Suppressor macrophage treated with lipopolysaccharide for 1 hour (primary cell): Measurements from ENCODE around the gene TSPYL6.
A peak's percentile ranks its signal among the peaks of the same experiment; 100 is the strongest.

Experiments used
- DNase-seq, 3 donors: peaks; one replicate each; pipeline ENCODE4 v3.0.0-alpha.2; 2020 to 2022

Gene TSPYL6

DNA sequence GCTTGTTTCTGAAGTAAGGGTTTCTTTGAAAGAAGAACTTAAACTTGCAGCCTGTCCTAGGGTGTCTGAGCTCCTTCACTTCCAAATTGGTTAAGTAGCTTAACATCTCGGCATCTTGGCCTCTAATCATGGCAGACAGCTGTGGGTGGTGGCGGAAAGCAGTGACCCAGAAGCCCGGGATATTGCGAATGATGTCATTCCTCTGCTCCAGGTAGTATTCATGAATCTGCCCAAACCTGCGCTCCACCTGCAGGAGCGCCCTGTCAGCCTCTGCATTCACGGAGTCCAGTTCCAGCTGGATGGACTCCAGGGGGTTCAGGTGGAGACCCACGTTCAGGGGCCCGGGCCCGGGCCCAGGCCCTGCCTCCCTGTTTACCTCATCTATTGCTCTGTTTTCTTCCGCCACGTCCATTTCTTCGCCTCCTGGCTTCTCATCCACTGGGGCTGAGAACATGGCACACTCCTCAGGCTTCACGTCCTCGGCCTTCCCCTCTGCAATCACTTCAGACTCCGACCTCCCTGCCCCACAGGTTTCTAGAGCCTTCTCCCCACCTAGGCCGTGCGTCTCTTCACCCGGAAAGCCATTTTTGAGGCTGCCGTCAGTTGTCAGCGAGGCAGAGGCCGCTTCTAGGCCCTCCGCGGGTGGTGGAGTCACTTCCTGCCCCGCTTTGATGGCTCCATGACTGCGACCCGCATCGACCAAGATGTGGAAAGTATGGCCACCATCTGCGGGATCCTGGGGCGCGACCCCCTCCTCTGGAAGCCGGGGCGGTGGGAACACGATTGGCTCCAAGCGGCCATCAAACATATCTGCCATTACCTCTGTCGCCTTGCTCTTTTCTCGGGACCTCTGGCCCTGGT is 569 bp downstream of the TSPYL6 start:
- no peak for DNase-seq

GRCh38 chr2:54254180-54254579 is 1.8 kb downstream of the TSPYL6 start:
- DNase-seq: no peak

DNA sequence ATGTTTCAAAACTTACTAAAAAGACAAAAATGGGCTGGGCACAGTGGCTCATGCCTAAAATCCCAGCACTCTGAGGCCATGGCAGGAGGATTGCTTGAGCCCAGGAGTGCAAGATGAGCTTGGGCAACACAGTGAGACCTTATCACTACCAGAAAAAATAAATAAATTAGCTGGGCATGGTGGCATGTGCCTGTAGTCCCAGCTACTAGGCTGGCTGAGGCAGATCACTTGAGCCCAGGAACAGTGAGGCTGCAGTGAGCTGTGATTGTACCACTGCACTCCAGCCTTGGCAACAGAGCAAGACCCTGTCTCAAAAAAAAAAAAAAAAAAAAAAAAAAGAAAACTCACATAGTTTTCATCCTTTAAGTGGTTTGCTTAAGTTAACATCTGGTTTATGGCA is 6.4 kb downstream of the TSPYL6 start:
- no peak for DNase-seq

GRCh38 chr2:54247115-54247514 is 8.9 kb downstream of the TSPYL6 start:
- DNase-seq: no peak

DNA sequence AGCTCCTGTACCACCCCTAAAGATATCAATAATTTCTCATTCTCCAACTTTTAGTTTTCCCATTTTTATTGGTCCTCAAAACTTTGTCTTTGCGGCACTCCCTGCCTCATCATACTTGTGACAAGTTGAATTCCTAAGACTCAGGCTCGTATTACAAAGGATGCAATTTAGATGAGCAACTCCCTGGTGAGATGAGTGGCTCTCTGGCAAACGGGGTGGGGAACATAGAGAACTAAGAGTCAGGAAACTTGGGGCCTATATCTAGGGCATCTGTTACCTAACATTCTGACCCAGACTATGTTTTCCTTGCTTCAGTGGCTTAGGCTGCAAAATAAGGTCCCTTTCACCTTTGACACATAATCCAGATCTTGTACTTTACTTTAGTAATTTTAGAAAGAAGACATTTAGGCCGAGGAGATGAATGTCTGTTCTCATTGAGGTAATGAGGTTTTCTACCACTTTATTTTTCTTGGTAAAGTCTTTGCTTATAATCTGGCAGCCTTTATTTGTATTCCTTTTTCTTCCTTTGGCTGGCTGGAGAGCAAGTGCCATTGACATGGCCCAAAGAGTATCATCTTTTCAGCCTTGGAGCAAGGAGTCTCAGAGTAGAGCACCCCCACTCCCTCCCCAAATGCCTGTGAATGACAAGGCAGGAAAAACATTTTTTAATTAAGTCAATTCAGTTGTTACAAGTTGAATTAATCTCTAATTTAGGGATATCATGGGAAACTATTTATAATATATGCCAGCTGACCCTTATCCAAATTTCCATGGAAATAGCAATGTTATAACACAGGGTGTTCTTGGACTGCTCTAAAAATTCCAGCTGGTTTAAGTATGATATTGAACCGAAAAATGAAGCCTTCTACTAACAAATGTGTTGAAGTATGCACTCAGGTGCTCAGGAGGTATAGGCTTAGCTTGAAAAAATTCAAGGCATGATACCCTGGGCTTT is 15.2 kb downstream of the TSPYL6 start:
- no peak for DNase-seq

DNA sequence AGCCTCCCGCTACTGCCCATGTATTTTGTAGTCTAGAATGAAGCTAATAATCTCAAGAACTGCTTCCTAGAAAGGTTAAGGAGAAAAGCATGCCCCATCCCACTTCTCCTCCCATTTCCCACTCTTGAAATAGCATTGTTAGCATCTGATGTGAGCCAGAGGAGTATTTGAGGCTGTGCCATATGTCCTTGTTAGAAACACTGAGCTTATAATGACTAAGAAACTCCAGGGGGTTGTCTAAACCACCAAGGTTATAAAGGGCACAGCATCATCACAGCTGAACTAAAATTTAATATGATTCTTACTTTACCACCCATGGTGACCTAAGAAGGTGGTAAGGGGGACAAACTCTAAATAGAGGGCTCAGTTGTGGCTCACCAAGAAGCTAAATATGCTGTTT is 16.6 kb downstream of the TSPYL6 start:
- DNase-seq: no peak

GRCh38 chr2:54237428-54237827 is 18.6 kb downstream of the TSPYL6 start:
- DNase-seq: no peak

GRCh38 chr2:54233832-54234649 is 22.0 kb downstream of the TSPYL6 start:
- no peak for DNase-seq

DNA sequence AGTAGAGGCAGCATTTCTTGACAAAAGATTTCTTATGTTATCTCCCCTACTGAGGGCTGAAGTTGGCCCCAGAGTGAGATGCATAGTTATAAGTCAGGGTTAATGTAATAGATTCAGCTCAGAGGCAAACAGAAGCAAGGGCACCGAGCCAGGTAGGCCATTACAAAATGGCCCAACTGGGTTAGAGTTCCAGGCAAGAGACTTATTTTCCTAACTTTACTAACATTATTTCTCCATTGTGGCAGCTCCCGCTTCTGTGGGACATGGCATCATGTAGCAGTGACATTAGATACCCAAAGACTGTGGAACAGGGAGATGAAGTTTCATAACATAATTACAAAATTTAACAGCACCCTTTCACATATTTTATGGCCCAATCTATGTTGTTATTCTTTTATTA is 27.1 kb downstream of the TSPYL6 start:
- DNase-seq: no peak

DNA sequence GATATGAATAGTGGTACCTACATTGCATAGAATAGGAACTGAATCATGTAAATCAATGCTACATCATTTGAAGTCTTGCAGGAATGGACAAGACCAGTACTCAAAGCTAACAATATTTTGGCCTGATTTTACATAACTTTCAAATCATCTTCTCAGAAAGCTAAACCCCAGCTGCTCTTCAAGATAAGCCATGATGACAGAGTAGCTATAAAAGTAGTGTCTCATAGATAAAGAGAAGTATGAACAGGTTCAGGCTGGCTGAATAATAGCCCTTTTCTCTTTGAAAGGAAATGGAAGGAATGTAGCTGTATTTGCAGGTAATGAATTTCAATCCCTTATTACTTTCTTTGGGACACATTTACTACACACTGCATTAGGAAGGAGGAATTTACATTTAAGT is 28.2 kb downstream of the TSPYL6 start:
- no peak for DNase-seq

DNA sequence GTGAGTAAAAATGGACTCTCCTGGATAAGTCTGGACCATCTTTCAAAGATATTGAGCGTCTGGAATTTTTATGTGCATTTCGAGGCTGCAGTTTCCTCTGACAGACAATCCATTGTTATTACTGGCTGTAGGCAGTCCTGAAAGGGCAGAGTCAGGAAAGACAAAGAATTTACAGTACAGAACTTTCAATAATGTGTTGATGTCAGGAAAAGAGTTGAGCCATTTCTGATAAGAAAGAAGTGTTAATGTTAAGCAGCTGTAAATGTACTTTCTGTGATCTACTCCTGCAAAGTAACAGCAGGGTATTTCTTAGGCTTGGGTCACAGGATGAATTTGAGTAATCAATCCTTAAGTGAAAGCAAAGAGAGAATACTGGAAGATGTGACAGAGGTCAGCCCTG is 29.8 kb downstream of the TSPYL6 start:
- DNase-seq: no peak

DNA sequence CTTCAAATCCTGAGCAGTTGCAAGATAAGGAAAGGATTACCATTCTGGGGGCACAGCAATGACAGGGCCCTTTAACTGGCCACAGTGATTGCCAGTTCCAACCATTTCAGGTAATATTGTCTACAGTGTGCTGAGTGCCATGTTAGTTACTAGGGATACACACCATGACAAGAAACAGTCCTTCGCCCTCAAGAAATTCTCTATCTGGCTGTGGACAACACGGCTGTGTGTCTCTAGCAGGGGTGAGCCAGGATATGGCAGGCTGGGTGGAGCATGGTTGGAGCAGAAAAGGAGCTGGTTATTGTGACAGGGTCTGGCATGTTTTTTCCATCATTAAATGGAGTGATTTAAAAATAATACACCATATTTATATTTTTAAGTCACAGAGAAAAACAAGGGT is 31.0 kb downstream of the TSPYL6 start:
- no peak for DNase-seq

DNA sequence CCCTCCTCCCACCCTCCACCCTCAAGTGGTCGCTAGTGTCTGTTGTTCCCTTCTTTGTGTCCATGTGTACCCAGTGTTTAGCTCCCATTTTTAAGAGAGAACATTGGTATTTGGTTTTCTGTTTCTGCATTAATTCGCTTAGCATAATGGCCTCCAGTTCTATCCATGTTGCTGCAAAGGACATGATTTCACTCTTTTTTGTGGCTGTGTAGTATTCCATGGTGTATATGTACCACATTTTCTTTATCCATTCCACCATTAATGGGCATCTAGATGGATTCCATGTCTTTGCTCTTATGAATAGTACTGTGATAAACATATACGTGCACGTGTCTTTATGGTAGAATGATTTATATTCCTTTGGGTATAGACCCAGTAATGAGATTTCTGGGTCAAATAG is 42.9 kb downstream of the TSPYL6 start:
- no peak for DNase-seq

GRCh38 chr2:54212456-54212855 is 43.6 kb downstream of the TSPYL6 start:
- DNase-seq: no peak

GRCh38 chr2:54209379-54209778 is 46.6 kb downstream of the TSPYL6 start:
- no peak for DNase-seq

DNA sequence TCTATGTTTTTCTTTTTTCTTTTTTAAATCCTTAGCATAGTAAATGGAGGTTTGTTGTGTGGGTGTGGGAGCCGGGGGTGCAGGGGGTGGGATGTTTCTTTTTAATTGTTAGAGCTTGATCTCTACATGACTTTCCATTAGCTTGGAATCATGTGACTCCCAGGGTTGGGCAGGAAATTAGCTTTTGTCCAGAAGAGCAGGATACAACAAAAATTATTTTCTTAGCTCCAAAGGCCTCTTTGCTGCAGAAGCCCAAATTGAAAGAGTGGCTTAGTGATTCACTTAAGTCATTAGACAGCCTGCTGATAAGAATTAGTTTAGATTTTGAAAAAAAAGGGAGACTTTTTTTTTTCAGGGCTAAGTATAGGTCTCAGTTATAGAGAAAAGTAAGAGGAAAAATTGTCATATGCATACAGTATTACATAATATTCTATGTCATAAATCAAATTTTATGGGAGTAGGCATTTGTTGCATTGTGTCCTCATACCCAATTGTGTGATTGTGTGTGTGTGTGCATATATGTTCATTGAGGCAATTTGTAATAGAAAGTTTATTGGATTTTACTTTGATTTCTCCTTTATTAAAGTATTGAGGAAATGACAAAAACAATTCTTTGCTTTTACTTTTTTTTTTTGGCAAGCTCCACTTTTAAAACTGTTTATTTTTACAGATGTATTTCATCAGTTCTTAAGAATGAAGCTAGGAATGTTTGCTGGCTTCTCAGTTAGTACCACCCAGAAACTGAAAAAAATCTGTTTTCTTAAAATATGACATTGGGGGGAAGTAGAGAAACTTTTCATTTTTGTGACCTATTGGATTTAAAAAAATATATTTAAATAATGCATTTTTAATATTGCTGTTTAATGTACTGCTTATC is 47.4 kb downstream of the TSPYL6 start:
- no peak for DNase-seq

DNA sequence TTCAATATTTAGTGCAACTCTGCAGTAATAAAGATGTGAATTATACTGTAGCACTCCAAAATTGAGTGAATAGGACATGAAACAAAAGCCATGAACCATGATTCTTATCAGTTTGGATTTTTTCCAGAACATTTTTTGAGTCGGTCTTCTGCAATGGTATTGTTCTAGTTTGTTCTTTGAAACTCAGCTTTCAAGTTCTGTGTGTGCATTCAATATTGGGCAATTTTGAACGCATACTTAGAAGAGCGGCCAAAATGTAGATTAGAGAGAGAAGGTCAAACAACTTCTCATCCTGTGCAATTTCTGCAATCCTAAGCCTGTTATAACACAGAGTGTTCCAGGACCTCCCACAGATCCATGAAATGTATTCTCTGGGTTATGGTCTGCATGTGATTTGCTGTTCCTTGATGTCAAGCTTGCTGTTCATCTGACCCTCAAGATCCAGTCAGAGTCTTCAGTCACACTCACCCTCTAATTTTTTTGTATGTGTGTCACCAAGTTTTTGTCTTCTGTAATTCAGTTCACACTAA is 48.3 kb downstream of the TSPYL6 start:
- DNase-seq: peak in 1 of 3 donors; percentile 1

DNA sequence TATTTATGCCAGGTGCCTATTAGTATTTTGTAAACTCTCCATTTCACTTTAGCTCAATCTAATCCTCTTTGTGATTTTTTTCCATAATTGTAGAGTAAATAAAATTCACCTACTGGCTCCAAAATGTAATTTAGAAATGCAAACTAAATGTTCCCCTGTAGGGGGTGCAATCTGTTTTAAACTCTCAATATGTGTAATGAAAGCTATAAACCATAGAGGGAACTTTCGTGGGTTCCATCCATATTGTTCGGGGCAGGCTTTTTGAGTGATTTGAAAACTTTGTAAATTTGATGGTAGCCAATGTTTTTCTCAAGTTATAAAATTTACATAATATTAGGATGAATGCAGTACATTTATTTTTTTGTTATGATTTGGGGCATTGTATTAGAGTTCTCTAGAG is 49.4 kb downstream of the TSPYL6 start:
- DNase-seq: peak; percentile 13 to 23 (median 19)

DNA sequence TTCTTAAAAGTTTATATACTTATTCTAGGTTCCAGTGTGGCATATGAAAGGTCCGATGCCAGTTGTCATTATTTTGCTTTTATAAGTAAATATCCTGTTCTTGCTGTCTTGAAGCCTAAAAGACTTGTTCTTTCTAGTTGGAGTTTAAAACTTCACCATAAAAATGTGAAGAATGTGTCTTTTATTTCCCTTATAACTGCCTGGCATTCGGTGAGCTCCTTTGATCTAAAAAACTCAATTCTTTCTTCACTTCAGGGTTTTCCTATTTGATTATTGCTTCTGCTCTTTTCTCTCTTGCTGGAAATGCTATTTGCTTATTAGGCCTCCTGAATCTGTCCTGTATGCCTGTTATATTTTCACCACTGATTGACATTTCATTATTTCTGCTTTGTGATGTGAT is 51.6 kb downstream of the TSPYL6 start:
- no peak for DNase-seq
